Stimulated activated CD8-positive, alpha-beta memory T cell treated with anti-CD3 and anti-CD28 coated beads, Interleukin-4, amount 100 ng/mL, for 48 hours (primary cell): Measurements from ENCODE around the gene FBXW8.

Experiments used
- DNase-seq: peaks from one replicate; pipeline ENCODE4 v3.0.0-alpha.2; 2020

The FBXW8 gene

DNA sequence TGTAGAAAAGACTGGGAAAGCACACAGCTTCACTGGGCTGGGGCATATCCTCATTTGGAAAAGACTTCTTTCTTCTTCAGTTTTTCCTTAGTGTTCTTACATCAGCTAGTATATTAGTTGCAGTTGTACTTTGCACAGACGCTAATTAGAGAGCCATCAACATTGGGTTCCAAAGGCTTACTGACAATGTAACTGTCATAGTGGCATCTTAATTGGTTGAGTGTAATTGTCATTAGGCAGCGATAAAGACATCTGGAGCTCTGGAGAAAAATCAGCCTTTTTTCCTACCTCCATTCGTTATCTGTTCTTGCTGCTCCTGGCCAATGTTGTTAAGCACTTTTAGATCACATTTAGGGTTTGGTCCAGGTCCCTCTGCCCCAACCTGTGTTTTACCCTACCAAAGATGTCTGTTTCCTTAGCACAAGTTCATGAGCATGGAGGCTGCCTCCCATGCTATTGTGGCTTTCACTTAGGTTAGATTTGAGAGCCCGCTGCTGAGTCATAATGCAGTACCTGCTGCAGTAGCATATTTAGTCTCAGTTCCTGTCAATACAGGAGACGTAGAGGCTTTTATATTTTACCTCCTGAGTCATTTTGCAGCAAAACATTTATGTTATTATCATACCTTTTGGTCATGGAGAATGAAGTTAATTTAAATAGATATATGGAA is 49.2 kb downstream of the FBXW8 start:
- DNase-seq: peak; percentile 63

GRCh38 chr12:116962197-116962596 is 51.4 kb downstream of the FBXW8 start:
- no peak for DNase-seq

DNA sequence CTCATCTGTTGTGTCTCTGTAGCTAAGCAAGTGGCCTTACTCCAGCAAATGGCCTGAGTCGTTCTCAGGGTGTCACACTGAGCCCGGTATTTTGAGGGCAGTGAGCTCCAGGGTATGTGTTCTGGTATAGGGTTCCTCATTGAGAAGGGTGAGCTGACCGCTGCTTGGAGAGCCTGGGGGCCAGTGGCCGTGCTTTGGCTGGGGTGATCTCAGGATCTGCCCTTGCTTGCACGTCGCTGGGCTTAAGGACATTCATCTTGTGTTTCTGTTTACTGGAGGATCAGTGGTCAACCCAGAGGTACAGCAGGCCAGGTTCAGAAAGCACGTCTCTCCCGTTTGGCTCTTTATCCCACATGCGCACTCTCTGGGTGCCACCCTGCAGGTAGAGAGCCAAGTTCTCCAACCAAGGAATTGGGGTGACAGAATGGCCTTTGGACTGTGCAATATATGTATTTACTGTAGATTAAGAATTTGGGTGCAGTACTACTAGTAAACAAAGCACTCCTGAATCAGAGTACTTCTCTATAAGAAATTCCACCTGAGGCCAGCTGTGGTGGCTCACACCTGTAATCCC is 52.1 kb downstream of the FBXW8 start:
- no peak for DNase-seq

- no peak for DNase-seq
Measured at GRCh38 chr12:116964054-116965050, 53.6 kb downstream of the FBXW8 start.

- no peak for DNase-seq
Measured at GRCh38 chr12:116968986-116969385, 58.2 kb downstream of the FBXW8 start.

GRCh38 chr12:116969615-116970585 is 59.1 kb downstream of the FBXW8 start:
- DNase-seq: no peak

GRCh38 chr12:116971222-116971621 is 60.5 kb downstream of the FBXW8 start:
- no peak for DNase-seq

DNA sequence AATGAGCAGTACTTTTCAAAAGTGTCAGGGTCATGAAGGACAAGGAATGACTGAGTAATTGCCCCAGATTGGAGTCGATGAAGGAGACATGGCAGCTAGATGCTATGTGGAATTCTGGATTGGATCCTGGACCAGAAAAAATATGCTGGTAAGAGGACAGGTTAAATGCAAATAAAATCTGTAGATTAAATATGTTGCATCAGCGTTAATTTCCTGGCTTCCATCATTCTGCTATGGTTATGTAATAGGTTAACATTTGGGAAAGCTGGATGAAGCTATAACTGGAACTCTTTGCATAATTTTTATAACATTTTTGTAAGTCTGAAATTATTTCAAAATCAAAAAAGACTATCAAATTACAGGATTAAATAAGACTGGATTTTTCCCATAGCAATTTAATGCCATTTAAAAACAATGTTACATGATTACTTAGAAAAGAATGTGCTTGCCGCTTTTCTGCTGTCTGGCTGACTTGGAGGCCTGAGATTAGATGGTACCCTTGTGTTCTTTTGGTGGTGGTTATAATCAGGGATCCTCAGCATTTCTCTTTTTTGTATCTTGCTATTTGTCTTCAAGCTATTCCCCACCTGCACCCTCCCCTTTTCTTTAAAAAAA is 65.1 kb downstream of the FBXW8 start:
- no peak for DNase-seq

- DNase-seq: no peak
Measured at GRCh38 chr12:116977465-116978380, 67.0 kb downstream of the FBXW8 start.

DNA sequence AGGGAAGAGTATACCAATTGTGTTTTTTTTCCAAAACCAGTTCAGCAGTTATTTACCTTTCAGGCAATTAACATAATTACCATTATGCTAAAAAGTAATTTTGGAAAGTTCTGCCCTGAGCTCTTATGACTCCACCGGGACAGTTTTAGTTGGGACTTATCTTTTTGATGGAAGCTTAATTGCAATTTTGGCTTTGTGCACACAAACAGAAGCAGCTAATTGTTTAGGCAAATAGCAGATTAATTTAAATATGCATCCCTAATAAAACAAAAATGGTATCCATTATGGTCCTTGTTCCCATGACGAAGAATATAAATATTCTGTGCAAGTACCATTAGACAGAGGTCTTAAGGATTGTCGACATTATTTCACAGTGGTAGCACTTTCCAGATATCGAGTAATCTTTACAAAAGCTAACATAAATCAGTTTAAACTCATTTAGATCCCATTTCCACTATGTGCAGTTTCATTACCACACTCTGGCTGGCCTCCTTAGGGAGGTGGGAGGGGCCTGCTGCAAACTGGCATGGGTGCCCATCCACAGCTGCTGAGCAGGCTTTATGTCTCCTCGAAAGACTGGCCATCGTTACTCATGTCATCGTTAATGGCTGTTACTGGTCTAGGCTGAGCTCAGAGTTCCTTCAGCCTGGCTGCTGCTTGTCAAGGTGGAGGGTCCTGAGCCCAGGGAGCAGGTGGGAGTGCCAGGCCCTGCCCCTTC is 68.2 kb downstream of the FBXW8 start:
- no peak for DNase-seq

GRCh38 chr12:116980083-116980482 is 69.3 kb downstream of the FBXW8 start:
- DNase-seq: no peak

DNA sequence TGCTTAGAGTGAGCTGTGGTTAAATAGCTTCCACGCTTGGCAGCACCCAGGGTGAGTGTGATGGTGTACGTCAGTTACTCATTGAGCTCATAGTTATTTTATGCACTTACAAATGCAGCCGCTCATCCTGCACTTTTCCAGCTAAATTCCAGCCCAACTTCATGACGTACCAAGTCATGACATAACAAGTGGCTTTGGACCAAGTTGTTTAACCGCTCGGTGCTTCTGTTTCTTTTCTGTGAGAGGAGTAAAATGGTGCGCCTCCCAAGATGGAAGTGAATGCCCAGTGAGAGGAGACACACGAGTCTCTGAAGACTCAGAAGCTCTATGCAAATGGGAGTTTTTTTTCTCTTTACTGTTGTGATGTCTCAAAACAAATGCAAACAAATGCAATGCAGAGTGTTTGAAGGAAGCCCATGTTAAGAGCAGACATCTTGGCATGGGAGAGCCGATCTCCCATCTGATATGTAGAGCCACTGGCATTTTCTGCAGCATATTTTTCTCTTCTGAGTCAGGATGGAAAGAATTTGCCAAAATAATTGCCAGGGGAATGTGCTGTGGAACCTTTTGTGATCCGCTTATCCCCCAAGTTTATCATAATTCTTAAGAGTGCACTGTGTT is 72.2 kb downstream of the FBXW8 start:
- DNase-seq: no peak

DNA sequence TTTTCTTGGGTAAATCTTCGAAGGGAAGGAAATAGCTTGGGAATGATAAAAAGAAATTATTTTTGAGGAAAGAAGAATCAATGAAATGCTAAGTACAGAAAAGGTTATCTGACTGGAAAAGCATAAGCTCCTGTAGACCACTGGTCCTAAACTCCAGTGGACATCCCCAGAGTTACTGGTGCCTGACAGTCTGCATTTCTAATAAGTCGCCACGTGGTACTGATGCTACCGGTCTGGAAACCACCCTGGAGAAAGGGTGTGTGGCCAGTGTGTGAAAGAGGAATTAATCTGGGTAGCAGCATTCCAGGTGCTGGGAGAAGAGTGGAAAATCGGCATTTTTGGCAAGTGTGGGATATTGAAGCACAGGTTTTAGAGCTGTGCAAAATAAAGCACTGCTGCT is 73.3 kb downstream of the FBXW8 start:
- DNase-seq: no peak

DNA sequence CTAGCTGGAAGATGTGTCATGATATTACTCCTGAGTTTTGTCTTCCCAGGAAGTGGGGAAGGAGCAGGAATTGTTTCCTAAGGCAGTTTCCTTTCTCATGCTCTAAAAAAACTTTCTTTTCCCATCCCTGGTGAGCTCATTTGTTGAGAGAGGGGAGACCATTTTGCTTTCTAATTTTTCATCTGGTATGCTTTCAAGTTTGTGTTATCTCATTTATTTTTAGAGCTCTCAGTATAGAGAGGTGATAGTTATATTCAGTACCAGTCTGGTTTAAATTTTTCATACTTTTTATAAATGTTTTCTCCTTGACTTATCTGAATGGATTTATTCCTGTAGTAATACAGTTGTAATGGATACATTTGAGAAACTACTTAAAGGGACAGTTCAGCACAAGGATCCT is 79.6 kb downstream of the FBXW8 start:
- DNase-seq: no peak

GRCh38 chr12:116990971-116991966 is 80.5 kb downstream of the FBXW8 start:
- no peak for DNase-seq

- no peak for DNase-seq
Measured at GRCh38 chr12:116996093-116996492, 85.3 kb downstream of the FBXW8 start.

- no peak for DNase-seq
Measured at GRCh38 chr12:116996621-116997020, 85.9 kb downstream of the FBXW8 start.

DNA sequence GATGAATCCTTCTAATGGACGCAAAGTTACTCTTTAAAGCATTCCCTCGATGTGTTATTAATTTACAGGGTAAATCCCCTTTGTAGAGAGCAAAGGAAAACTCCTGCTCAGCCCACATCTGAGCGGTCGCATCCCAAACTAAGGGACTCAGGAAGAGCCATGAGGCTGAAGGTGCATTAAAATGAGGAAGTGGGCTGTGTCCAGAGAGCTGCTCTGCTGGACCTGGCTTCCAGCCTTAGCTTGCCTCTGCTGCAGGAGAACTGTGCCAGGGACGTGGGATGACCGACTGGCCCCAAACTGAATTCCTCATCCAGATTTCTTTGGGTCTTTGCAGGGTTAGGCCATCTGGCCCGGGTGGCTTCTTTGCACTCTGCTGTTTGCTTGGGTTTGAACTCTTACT is 88.3 kb downstream of the FBXW8 start:
- DNase-seq: no peak
